Keratinocyte (primary cell): ENCODE data around the gene ZNF407. TPM values are rescaled to one million over a fixed set of nuclear protein-coding genes. Genes with fewer than 3 reads are reported as not detected.

Experiments
- DNase-seq: peaks from one replicate; pipeline ENCODE4 v3.0.0-alpha.2; 2011; ENCODE audit warnings: low read depth, missing footprints, low spot score
- FAIRE-seq: peaks from 2 replicates; lab custom pipeline; 2011; peaks lifted over from hg19 to GRCh38; lab: Jason Lieb, UNC
- H2AFZ ChIP-seq: 2 replicates; pipeline ENCODE4 v1.6.0; 2012; ENCODE audit warnings: low read length, control low read depth, inconsistent platforms; ENCODE audit not compliant: control insufficient read depth
- H3K27ac ChIP-seq: 2 replicates; pipeline ENCODE4 v1.5.1; 2011; ENCODE audit warnings: low read length; ENCODE audit not compliant: control insufficient read depth, insufficient read depth
- H3K27me3 ChIP-seq: 3 replicates; pipeline ENCODE4 v1.6.0; 2011; ENCODE audit warnings: low read length; ENCODE audit not compliant: control insufficient read depth, insufficient read depth; ENCODE audit errors: extremely low read depth
- H3K36me3 ChIP-seq, 2 experiments: 2 replicates in 1 of 2; 3 replicates in 1 of 2; pipeline ENCODE4 v1.5.1; 2011; ENCODE audit warnings: low read length in 2 of 2, mild to moderate bottlenecking in 1 of 2; ENCODE audit not compliant: control insufficient read depth in 2 of 2, insufficient read depth in 2 of 2; ENCODE audit errors: extremely low read depth in 1 of 2
- H3K4me1 ChIP-seq: 3 replicates; pipeline ENCODE4 v1.5.1; 2011; ENCODE audit warnings: low read length; ENCODE audit not compliant: control insufficient read depth, insufficient read depth; ENCODE audit errors: extremely low read depth
- H3K4me2 ChIP-seq: 3 replicates; pipeline ENCODE4 v1.6.0; 2011; ENCODE audit warnings: low read depth, low read length; ENCODE audit not compliant: control insufficient read depth, insufficient read depth; ENCODE audit errors: extremely low read depth
- H3K4me3 ChIP-seq, 3 experiments: fragments of 200-600 bp in 1 of 3; sonication (generic) in 1 of 3; 2 replicates in 2 of 3; 3 replicates in 1 of 3; pipeline ENCODE4 v1.5.1; 2011 to 2016; ENCODE audit warnings: low read length in 3 of 3, mild to moderate bottlenecking in 3 of 3, control low read depth in 2 of 3, inconsistent platforms in 1 of 3, low read depth in 1 of 3, mixed read lengths in 1 of 3, mixed run types in 1 of 3, moderate library complexity in 1 of 3; ENCODE audit not compliant: control insufficient read depth in 2 of 3, insufficient read depth in 2 of 3; ENCODE audit errors: extremely low read depth in 1 of 3
- H3K79me2 ChIP-seq: 2 replicates; pipeline ENCODE4 v1.6.0; 2012; ENCODE audit warnings: low read length; ENCODE audit not compliant: control insufficient read depth, insufficient read depth
- H3K9ac ChIP-seq: 3 replicates; pipeline ENCODE4 v1.6.0; 2011; ENCODE audit warnings: low read length; ENCODE audit not compliant: control insufficient read depth, insufficient read depth; ENCODE audit errors: extremely low read depth
- H3K9me1 ChIP-seq: 3 replicates; pipeline ENCODE4 v1.6.0; 2011; ENCODE audit warnings: low read length; ENCODE audit not compliant: control insufficient read depth, insufficient read depth; ENCODE audit errors: extremely low read depth
- H3K9me3 ChIP-seq: 2 replicates; pipeline ENCODE4 v1.5.1; 2012; ENCODE audit warnings: low read depth, low read length; ENCODE audit not compliant: control insufficient read depth
- H4K20me1 ChIP-seq: 3 replicates; pipeline ENCODE4 v1.6.0; 2011; ENCODE audit warnings: low read length; ENCODE audit not compliant: control insufficient read depth, insufficient read depth; ENCODE audit errors: extremely low read depth
- EZH2 ChIP-seq: IDR thresholded peaks from one replicate; pipeline ENCODE4 v1.6.1; 2012; ENCODE audit warnings: inconsistent platforms, mild to moderate bottlenecking, low read length, moderate library complexity
- dilution Hi-C: fragments of 300-500 bp; cut with MboI; formaldehyde crosslinking; loops from one replicate; pipeline ENCODE4 v1.7.0; 2020; ENCODE audit warnings: low sequenced_read_pairs; ENCODE audit not compliant: extremely low pct_ligation_motif_present
- polyA plus RNA-seq, 5 experiments: library from polyadenylated mRNA; depleted of rRNA in 3 of 5; stranded (reverse) in 3 of 5; stranded (forward) in 1 of 5; unstranded in 1 of 5; fragments of >200 nt; gene quantifications; 1 replicate in 1 of 5; 2 replicates in 3 of 5; 3 replicates in 1 of 5; pipeline versions ENCODE4 v1.2.1 to v1.2.3, GENCODE V29; 2011 to 2012; ENCODE audit warnings: missing spikeins in 2 of 5, low read depth in 1 of 5, low replicate concordance in 1 of 5
- TF ChIP-seq, protein P1 (sequence below), 3 experiments: IDR thresholded peaks in 1 of 3; conservative IDR thresholded peaks in 1 of 3; optimal IDR thresholded peaks in 1 of 3; 2 replicates in 2 of 3; 3 replicates in 1 of 3; pipeline versions ENCODE3 to v1.5.1; 2011; ENCODE audit warnings: low read length in 3 of 3, mild to moderate bottlenecking in 3 of 3, moderate library complexity in 2 of 3, control low read depth in 1 of 3, inconsistent platforms in 1 of 3; ENCODE audit not compliant: insufficient read depth in 2 of 3; ENCODE audit errors: extremely low read depth in 1 of 3

ZNF407 gene
- polyA plus RNA-seq, 1 donor (not counting 4 experiments of a cell fraction or from before 2014, with no cell fraction given), result 3.8 TPM

DNA sequence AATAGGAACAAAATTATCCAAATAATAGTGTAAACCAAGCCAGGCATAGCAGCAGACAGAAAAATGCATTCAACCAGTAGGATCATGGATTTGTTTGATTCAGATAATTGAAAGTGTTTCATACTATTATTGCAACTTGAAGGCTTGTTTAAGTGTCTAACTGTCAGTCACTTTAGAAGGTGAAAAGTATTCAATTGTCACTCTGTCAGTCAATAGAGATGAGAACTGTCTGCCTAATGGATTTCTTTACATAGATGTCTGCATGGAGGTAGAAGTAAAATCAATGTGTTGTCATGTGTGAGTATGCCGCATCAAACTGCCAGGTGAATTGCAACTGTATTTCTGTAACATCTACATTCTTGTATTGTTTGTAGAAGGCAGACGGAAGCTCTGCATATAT, 65.0 kb downstream of the ZNF407 start:
- no peaks in the 10 kb centered on the region for H3K4me1 ChIP-seq
- no peak overlapping the region for H3K4me2 ChIP-seq
- H3K27me3 ChIP-seq, result no peaks in the 10 kb centered on the region
- no peak overlapping the region for H2AFZ ChIP-seq
- DNase-seq (no peak), FAIRE-seq (no peak)
- H3K27ac ChIP-seq, result no peak overlapping the region
- no peaks in the 10 kb centered on the region for H3K79me2 ChIP-seq
- no peaks in the 10 kb centered on the region for H3K36me3 ChIP-seq
- no peaks in the 10 kb centered on the region for H4K20me1 ChIP-seq
- no peak overlapping the region for H3K4me3 ChIP-seq
- TF ChIP-seq, protein P1, sequence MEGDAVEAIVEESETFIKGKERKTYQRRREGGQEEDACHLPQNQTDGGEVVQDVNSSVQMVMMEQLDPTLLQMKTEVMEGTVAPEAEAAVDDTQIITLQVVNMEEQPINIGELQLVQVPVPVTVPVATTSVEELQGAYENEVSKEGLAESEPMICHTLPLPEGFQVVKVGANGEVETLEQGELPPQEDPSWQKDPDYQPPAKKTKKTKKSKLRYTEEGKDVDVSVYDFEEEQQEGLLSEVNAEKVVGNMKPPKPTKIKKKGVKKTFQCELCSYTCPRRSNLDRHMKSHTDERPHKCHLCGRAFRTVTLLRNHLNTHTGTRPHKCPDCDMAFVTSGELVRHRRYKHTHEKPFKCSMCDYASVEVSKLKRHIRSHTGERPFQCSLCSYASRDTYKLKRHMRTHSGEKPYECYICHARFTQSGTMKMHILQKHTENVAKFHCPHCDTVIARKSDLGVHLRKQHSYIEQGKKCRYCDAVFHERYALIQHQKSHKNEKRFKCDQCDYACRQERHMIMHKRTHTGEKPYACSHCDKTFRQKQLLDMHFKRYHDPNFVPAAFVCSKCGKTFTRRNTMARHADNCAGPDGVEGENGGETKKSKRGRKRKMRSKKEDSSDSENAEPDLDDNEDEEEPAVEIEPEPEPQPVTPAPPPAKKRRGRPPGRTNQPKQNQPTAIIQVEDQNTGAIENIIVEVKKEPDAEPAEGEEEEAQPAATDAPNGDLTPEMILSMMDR (optimal IDR thresholded peaks at IDR 0.05 in 1 of 3, IDR thresholded peaks at IDR 0.05 in 1 of 3, conservative IDR thresholded peaks at IDR 0.05 in 1 of 3; ENCODE audit: extremely low read depth in 1 of 3, insufficient read depth in 2 of 3, low read length in 3 of 3), result no peak
- no peak for TF ChIP-seq EZH2
- no peaks in the 10 kb centered on the region for H3K9me1 ChIP-seq
- H3K9me3 ChIP-seq, result no peaks in the 10 kb centered on the region
- dilution Hi-C loops, result no loop called here
- H3K9ac ChIP-seq, result no peak overlapping the region

DNA sequence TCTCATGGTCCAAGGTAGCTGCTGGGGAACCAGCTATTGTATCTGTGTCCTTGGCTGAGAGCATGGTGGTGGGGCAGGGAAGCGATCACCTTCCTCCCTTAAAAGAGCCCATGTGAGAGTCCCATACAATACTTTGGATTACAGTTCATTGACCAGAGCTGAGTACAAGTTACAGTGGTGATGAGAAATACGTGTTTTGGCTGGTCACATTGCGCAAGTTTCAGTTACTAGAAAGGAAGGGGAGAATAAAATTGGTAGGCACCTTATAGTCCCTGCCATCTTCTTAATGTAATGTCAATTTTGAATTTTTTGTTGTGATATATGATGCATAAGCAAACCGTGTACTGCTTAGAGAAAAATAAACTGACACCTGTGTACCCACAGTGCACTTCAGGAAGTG, 67.7 kb downstream of the ZNF407 start:
- H3K27ac ChIP-seq, result no peak overlapping the region
- TF ChIP-seq, protein P1 (optimal IDR thresholded peaks at IDR 0.05 in 1 of 3, IDR thresholded peaks at IDR 0.05 in 1 of 3, conservative IDR thresholded peaks at IDR 0.05 in 1 of 3; ENCODE audit: extremely low read depth in 1 of 3, insufficient read depth in 2 of 3, low read length in 3 of 3), result no peak
- FAIRE-seq (no peak), DNase-seq (no peak)
- H3K4me3 ChIP-seq, result no peak overlapping the region
- no peak overlapping the region for H3K9ac ChIP-seq
- no peaks in the 10 kb centered on the region for H3K27me3 ChIP-seq
- no peaks in the 10 kb centered on the region for H3K36me3 ChIP-seq
- H4K20me1 ChIP-seq, result no peaks in the 10 kb centered on the region
- dilution Hi-C loops, result no loop called here
- H3K79me2 ChIP-seq, result no peaks in the 10 kb centered on the region
- H2AFZ ChIP-seq, result no peak overlapping the region
- no peak overlapping the region for H3K4me2 ChIP-seq
- H3K4me1 ChIP-seq, result no peaks in the 10 kb centered on the region
- H3K9me3 ChIP-seq, result no peaks in the 10 kb centered on the region
- no peaks in the 10 kb centered on the region for H3K9me1 ChIP-seq
